ENCODE data around the gene RXRA.
A peak's percentile ranks its signal among the peaks of the same experiment; 100 is the strongest.

RXRA gene

DNA sequence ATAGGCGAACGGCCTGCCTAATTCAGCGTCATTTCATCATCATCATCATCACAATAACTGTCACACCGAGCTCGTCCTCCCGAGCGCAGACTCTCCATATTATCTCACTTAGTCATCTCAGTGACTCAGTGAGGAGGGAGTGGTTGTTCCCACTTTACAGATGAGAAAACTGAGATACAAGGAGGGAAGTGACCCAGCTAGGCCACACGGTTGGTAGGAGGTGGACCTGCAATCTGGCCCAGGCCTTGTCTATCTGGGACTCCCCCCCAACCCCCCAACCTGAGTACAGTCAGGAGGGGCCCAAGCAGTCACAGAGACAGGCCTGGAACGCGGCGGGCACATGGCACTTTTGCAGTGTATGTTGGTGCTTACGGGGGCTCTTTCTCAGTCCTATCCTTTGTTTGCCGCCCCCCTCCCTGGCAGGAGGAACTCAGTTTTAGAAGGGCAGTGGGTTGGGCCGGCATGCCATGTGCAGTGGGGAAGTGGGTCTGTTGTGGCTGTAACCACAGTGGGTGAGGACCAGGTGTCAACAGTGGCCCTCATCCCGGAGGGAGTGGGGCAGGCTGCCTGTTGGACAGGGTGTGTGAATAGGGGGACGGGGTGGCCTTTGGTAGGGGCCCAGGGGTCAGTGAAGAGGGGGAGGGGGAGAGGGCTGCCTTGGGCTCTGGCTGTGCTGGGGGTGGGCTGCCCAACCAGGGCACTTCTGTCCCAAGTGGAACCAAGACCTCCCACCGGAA, 1.7 kb upstream of the RXRA start:
- DNase-seq (ENCODE audit: low read depth): peak; percentile 47

DNA sequence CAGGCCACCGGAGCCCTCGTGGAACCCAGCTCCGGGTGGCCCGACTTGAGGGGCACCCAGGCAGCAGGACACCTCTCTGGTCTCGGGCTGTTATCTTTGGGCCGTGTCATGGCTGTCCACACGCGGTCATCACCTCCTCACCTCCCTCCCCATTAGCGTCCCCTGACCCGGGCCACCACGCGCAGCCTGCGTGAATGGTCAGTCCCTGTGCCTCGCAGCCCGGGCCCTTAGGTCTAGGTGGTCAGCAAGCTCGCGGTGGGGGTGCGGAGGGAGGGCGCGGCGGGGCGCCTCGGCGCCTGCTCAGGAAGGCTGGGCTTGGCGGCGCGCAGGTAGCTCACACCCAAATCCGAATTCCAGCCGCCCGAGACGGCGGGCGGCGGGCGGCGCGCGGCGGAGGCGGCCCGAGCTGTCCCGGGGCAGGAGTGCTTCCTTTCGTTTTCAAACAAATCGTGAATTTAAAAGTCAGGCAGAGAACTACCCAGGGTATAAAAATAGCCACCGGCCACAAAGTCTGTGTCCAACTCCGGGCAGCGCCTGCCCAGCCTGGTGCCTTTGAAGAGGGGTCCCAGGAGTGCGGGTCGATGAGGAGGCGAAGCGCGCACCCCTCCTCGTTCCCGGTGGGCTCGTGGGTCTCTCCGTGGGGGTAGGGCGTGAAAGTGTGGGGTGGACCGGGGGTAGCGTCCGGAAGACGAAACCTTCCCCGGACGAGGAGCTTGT, 1.0 kb upstream of the RXRA start:
- DNase-seq (ENCODE audit: low read depth): peak; percentile 52

- DNase-seq (ENCODE audit: low read depth): peak; percentile 53
Observed at GRCh38 chr9:134326724-134327601, 708 bp downstream of the RXRA start.

- no peak for DNase-seq (ENCODE audit: low read depth)
Observed at GRCh38 chr9:134327671-134328231, 1.5 kb downstream of the RXRA start.

DNA sequence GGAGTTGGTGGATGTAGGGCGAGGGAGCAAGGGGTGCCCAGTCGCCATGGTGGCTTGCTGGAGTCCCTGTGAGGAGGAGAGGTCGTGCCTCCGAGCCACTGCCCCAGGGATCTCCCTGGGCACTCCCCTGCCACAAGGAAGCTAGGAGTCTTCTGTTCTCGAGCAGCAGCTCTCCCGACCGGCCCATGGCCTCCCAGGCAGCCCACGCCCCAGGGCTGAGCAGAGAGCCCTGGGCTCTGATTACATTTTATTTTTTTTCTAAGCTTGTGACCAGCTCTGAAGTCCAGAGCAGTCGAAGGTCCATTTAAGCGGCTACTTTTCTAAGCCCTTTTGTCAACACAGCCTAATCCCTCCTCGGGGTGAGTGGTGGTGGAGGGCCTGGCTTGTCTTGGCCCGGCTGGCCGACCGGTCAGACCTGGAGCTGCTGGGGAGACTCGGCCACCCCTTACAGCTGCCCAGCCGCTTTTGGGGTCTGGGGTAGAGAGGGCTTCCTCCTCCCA, 2.1 kb downstream of the RXRA start:
- DNase-seq (ENCODE audit: low read depth): peak; percentile 70

DNA sequence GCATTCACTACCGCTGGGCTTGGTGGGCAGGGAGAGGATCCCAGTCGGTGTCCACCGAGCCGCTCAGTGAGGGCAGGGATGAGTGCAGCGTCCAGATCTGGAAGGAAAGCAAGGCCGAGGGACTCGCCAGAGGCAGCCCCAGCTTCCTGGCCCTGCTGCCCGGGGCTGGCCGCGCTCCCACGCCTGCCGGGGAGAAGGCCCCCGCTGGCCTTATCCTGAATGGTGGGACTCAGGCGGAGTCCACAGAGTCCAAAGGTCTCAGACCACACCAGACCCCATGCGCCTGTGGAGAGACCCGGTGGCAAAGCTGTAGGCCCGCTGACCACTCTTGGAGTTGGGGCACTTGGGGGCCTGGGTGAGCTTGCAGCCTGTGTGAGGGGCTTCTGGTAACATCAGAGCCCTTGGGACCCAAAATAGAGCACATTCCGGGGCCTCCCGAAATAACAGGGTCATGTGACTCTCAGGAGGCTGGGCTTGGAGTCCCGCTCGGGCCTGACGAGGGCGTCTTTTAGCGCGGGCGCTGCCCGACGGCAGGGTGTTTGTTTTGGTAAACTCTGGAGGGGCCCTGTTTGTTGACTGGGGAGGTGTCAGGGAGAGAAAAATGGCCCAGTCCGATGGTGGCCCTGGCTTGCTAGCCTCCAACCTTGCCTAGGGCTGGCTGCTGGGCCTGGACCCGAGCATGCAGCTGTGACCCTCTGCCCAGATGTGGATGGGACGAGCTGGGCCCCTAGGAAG, 2.8 kb downstream of the RXRA start:
- DNase-seq (ENCODE audit: low read depth): peak; percentile 42

GRCh38 chr9:134329576-134329855, 3.3 kb downstream of the RXRA start:
- DNase-seq (ENCODE audit: low read depth): no peak

DNA sequence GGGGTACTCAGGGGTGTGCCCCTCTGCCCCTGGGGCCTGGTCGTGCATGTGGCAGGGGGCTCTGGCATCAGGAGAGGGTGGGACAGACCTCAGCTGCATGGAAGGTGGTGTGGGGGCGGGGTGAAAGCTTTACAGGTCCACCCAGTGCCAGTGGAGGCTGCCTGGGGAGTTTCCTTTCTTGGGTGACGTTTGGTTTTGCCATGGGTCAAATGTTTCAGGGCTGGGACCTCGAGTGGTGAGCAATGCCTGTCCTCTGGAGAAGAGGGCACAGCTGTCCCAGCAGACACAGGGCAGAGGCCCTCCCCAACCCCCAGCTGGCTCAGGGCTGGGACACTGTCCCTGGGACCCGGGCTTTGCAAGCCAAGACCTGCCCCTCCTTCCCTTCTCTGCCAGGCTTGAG, 3.6 kb downstream of the RXRA start:
- DNase-seq (ENCODE audit: low read depth): no peak

DNA sequence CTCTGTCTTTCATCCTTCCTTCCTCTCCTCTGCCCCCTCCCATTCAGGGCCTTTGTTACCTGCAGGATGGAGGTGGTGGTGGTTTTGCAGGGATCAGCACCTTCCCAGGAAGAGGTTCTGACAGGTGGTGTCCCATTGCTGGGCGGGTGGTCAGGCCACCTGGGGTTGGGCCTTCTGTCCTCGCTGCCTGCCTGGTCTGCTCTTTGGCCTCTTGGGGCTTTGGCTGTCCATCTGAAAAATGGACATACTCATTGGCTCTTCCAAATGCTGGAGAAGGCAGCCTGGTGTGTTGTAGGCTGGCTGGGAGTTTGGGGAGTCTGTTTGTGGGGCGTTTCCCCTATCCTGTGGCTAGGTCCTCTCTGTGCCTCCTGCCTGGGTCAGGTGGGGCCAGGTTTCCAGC, 4.3 kb downstream of the RXRA start:
- no peak for DNase-seq (ENCODE audit: low read depth)

GRCh38 chr9:134331186-134332025, 5.2 kb downstream of the RXRA start:
- no peak for DNase-seq (ENCODE audit: low read depth)

- no peak for DNase-seq (ENCODE audit: low read depth)
Observed at GRCh38 chr9:134332266-134332665, 6.0 kb downstream of the RXRA start.

DNA sequence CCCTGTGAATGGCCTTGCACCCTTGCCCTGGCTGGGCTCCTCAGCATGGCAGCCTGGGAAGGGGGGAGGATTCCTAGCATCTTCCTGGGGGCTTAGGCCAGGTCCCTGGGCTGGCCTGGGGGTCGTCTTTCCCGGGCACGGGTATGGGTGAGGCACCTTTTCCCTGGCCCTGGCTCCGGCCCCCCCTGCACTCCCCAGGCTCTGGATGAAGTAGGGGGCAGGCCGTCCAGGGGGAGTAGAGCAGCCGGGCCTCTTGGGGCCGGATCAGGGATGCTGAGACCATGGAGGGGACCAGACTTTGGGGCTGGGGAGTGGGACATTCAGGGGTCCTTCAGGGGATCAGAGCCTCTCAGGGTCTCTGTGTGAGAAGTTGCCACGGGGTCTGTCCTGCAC, 6.6 kb downstream of the RXRA start:
- no peak for DNase-seq (ENCODE audit: low read depth)

DNA sequence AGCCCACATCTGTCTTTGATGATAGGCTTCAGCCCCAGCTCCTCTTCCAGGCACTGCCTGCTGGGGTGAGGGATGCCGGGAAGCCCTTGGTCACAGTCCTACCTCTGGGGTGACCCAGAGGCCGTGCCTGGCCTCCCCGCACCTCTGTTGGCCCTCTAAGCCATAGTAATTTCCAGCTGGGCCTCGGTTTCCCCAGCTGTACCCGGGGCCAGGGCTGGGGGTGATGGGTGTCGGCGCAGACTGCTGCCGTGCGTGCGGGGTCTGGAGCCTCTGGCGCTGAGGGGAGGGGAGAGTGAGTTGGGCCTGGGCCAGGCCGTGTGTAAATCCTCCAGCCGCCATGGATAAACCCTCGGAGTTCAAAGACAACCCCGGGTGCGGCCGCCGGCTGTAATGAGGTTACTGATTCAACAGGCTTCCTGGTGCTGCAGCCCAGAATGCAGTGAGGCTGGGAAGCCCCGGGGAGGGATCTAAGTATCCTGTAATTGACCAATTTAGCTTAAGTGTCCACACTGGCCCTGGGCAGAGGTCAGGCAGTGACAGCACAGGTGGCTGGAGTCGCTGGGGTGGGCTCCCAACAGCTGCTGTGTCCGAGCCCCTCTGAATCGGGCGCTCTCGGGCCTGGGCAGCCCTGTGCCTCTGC, 7.1 kb downstream of the RXRA start:
- DNase-seq (ENCODE audit: low read depth): peak; percentile 62

DNA sequence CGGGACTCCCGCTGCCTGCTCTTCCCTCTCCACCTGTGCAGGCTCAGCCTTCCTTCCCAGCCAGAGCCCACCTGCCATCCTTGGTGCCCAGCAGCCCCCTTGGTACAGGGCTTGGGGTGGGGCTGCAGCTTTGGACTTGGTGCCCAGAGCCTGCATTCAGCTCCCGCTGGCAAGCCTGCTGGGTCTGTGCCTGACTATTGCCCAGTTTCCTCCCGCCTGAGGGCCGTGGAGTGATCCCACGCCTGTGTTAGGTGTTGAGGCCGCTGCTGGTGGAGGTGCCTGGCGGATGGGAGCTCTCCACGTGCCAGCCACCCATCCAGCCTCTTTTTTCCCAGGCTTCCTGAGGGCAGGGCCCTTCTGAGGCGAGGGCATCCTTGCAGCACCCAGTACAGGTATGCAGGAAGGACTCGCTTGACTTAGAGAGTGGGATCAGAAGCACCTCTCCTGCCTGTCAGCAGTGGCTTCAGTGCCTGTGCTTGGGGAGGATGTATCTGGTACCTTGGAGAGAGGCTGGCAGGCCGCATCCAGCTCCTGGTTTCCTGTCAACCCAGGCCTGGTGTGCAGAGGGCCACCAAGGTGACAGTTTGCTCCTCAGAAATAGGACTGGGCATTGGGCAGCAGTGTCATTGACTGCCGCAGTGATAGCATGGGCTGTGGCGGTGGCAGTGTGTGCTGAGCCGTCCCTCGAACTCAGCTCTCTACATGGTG, 7.8 kb downstream of the RXRA start:
- no peak for DNase-seq (ENCODE audit: low read depth)

- no peak for DNase-seq (ENCODE audit: low read depth)
Observed at GRCh38 chr9:134335061-134335460, 8.8 kb downstream of the RXRA start.

DNA sequence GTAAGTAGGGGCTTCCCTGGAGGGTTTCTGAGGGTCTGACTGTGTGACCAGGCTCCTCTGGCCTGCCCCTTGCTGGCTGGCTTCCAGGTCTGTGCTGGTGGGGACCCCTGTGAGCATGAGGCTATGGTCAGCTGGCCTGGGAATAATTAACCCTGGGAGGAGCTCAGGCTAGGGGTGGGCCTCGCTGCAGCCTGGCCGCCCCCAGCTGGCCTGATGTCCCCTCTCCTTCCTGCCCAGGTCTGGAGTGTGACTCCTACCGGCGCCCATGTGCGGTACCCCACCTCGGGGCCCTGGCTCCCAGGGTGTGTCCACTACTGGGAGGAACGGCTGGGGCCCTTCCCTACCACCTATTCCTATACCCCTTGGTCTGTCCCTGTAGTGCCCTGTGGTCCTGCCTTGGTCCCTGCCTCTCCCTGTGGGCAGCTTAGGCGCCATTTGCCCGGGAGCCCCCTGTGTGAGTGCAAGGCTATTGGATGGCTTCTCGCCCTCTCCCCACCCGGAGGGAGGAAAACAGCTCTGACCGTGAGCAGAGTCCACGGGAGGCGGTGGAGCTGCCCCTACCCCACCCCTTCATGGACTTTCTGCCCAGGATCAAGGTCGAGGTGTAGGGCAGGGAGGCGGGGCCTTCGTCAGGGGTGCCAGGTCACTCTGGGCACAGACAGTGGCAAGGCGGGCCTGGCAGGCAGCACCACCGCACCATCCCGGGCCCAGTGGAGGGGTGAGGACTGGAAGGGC, 9.4 kb downstream of the RXRA start:
- DNase-seq (ENCODE audit: low read depth): no peak

DNA sequence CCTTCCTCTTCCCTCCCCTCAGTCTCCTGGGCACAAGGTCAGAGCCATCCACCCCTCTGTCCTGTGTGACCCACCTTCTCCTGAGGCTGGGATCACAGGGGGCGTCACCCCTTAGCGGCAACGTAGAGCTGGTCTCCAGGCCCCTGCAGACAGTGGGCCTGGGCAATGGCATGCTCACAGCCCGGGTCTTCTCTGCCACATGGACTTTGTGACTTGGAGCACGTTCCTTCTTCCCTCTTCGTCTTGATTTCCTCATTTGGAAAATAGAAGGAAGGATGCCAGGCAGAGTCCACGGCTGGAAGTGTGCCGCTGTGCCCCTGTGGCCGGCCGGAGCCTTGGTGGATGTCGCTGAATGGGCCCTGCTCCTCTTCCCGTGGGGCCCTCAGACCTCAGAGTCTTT, 10.0 kb downstream of the RXRA start:
- DNase-seq (ENCODE audit: low read depth): no peak

- DNase-seq (ENCODE audit: low read depth): no peak
Observed at GRCh38 chr9:134336924-134337323, 10.7 kb downstream of the RXRA start.

- DNase-seq (ENCODE audit: low read depth): no peak
Observed at GRCh38 chr9:134337469-134337868, 11.2 kb downstream of the RXRA start.
